Sciatic nerve (tissue), 2 donors: ENCODE data around the gene USHBP1. TPM values are rescaled to one million over a fixed set of nuclear protein-coding genes. Genes with fewer than 3 reads are reported as not detected.

Experiments used
- ATAC-seq: fragments of 200-7000 bp; cut with Tn5 transposase; one replicate; pipeline ENCODE4 v1.9.1; 2020; ENCODE audit warnings: mild to moderate bottlenecking, moderate library complexity
- DNase-seq: peaks from one replicate; pipeline ENCODE4 v3.0.0-alpha.2; 2020; ENCODE audit warnings: low spot score
- intact Hi-C: fragments of 100-400 bp; cut with DNase I; formaldehyde crosslinking; loops from one replicate; pipeline ENCODE4 v1.14.2; 2022
- total RNA-seq: library from RNA; stranded (reverse); fragmentation: NEBNext Ultra II Directional; extraction: Animal tissue kit (Norgen Biotek cat#: 25700); gene quantifications from one replicate; pipeline ENCODE4 v1.2.1, GENCODE V29; 2021
- donor health status: DM: no; HTN: no; CAD: no.
- donor health status: DM: no; HTN: no; CAD: no.

USHBP1 gene
- total RNA-seq, 1 donor from 2014 or later = 9.6 TPM

GRCh38 chr19:17226002-17226933, 38.3 kb downstream of the USHBP1 start, which contains the start of gene OCEL1:
TSS of gene OCEL1 (plus strand) at chr19:17226226. CDS start at chr19:17226248, 22 bp downstream.
- DNase-seq = peak; percentile 99
- intact Hi-C loops = no loop called here
- peak; percentile 98 for ATAC-seq

- intact Hi-C loops = no loop called here
- DNase-seq = no peak
Observed at GRCh38 chr19:17225053-17225452, 39.5 kb downstream of the USHBP1 start.

GRCh38 chr19:17220207-17220758, 44.3 kb downstream of the USHBP1 start:
- DNase-seq (no peak), ATAC-seq (no peak)
- intact Hi-C loops = no loop called here

More at GRCh38 chr19:17225053-17225452, 39.5 kb downstream of the USHBP1 start:
- no peak for ATAC-seq

- DNase-seq = no peak
- intact Hi-C loops = loop anchor here (1.0 kb wide), 1 partner anchor 34 kb away; no protein-coding TSS in a partner anchor
- ATAC-seq = no peak
Observed at GRCh38 chr19:17219286-17219685, 45.3 kb downstream of the USHBP1 start.

- DNase-seq (no peak), ATAC-seq (no peak)
Observed at GRCh38 chr19:17216058-17216670, 48.4 kb downstream of the USHBP1 start.

DNA sequence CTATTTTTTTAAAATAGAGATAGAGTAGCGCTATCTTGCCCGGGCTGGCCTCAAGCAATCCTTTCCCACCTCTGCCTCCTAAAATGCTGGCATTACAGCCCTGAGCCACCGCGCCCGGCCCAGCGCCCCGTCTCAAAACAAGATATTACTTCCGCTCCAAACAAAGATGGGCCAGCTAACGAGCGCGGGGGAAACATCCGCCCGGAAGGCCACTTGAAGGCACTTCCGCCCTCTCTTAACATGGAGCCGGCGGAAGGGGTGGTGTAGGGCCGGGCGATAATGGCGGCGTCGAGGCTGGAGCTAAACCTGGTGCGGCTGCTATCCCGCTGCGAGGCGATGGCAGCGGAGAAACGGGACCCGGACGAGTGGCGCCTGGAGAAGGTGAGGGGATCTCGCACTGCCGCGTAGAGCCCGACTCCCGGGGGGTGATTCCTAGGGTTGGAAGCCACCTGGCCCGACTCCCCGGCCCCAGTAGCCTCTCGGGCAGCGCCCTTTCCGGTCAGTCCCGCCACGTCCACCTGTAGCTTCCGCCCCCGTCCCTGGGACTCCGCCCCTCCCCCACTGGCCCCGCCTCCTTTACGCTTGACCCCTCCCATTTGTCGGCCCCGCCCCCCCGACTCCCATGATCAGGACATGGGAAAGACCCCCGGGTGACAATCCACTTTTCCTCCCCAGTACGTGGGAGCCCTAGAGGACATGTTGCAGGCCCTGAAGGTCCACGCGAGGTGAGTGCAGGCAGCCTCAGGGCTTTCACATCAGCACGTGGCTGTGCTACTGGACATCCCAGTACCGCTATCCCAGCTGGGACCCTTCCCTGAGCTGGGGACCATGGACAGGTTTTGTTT, 49.2 kb downstream of the USHBP1 start, which contains the start of gene USE1:
USE1 (plus strand) TSS at position 231 of the 845 bp plus-strand sequence; CDS start at position 280, 49 bp downstream.
- intact Hi-C loops = no loop called here
- ATAC-seq (peak; percentile 97), DNase-seq (peak; percentile 93)

More at GRCh38 chr19:17216058-17216670, 48.4 kb downstream of the USHBP1 start:
- intact Hi-C loops = no loop called here

GRCh38 chr19:17214508-17215126, 49.9 kb downstream of the USHBP1 start:
- no peak for ATAC-seq
- no peak for DNase-seq
- intact Hi-C loops = no loop called here

DNA sequence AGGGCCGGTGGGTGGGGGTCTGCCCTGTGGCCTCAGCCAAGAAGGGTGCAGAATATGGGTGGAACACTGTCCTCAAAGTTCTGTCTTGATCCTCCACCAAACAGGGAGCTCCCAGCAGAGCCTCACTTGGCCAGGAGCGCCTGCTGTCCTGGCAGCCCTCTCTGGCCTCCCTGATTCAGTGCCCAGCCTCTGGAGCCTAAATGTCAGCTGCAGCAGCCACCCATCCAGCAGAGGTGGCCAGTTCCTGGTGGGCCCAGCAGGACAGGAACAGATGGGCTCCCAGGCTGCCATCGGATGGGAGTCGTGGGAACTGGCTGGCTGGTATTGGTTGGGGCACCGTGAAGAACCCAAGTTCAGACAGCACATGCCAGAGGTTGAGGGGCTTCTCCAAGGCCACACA, 51.2 kb downstream of the USHBP1 start:
- intact Hi-C loops = no loop called here
- no peak for ATAC-seq
- no peak for DNase-seq

DNA sequence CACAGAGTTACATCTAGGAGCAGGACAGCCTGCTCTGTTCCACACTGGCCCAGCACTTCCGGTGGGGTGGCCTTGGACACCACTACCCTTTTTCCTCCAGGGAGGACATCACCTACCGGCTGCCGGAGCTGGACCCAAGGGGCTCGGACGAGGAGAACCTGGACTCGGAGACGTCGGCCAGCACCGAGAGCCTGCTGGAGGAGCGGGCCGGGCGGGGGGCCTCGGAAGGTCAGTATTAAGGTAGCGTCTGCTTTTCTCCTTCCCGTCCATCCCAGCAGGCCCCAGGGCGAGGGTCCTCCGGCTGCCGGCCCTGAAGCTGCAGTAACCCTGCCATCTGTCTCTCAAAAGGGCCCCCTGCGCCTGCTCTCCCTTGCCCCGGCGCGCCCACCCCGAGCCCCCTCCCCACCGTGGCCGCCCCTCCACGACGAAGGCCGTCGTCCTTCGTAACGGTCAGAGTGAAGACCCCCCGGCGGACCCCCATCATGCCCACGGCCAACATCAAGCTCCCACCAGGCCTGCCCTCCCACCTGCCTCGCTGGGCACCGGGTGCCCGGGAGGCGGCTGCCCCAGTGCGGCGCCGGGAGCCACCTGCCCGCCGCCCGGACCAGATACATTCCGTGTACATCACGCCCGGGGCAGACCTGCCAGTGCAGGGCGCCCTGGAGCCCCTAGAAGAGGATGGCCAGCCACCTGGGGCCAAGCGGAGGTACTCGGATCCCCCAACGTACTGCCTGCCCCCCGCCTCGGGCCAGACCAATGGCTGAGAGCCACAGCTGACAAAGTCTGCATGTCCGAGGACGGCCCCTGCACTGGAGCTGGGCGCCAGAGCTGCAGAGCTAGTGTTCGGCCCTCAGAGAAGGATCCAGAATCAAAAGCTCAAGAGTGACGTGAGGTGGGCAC, 52.7 kb downstream of the USHBP1 start:
- intact Hi-C loops = no loop called here
- ATAC-seq (no peak), DNase-seq (no peak)

- ATAC-seq = no peak
- intact Hi-C loops = no loop called here
- no peak for DNase-seq
Observed at GRCh38 chr19:17210296-17210695, 54.2 kb downstream of the USHBP1 start.

DNA sequence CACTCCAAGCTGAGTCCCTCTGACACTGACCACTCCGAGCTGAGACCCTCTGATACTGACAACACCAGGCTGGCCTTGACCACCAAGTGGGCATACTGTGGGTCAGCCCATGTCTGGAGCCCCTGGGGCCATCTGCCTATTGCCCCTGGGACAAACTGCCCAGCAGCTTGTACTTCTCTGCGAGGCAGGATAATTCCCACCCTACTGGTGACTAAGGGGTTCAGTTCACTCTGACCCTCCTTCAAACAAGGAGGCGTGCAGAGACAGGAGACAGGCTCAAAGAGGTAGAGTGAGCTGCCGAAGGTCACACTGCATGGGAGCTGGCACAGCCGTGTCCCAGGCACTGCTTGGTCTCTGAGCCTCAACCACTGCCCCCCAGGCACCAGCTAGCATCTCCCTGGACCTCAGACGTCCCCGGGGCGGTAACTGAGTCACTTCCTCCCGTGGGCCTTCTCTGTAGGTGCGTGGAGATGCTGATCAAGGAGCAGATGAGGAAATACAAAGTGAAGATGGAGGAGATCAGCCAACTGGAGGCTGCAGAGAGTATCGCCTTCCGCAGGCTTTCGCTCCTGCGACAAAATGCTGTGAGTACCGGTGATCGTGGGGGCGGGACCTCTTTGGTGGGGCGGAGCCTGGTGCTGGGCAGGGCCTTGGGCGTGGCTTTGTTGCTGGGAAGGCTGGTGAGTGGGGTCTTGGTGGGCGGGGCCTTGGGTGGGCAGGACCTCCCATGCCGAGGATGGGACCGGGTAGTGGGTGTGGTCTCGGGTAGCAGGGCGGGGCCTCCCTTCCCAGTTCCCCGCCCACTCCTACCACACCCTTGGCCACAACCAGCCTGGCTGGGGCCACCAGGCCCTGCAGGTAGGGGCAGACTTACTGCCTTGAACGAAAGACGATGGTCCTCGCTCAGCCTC, 55.2 kb downstream of the USHBP1 start:
- DNase-seq (no peak), ATAC-seq (no peak)
- intact Hi-C loops = loop anchor here (10.0 kb wide), 1 partner anchor 65 kb away; no protein-coding TSS in a partner anchor

DNA sequence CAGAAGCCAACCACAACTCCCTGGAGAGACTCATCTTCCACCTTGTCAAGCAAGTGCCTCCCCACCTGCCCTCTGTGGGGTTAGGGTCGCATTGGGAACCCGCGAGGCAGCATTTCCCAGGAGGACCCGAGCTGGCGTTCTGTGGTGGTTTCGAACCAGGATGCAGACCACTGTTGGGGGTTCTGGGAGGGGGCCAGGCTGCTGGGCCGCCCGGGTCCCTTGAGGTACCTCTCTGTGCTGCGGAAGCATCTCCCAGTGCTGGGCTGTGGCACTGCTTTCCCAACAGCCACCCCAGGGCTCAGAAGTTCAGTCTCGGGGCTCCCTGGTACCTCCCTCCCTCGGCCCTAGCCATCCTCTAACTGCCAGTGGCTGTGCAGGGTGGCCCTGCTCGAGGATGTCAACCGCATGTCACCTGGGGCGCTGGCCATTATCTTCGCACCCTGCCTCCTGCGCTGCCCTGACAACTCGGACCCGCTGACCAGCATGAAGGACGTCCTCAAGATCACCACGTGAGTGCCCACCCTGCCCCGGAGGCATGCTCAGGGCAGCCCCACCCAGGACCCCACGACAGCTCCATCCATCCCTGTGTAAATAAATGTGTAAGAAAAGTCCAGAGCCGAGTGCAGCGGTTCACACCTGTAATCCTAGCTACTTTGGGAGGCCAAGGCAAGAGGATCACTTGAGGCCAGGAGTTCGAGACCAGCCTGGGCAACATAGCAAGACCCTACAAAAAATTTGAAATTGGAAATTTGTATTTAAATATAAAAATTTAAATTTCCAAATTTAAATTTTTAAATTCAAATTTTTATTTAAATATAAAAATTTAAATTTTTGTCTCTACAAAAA, 57.6 kb downstream of the USHBP1 start:
- ATAC-seq (no peak), DNase-seq (no peak)
- intact Hi-C loops = loop anchor here (10.0 kb wide), 1 partner anchor 68 kb away; no protein-coding TSS in a partner anchor

GRCh38 chr19:17205237-17206140, 59.1 kb downstream of the USHBP1 start:
- peak; percentile 55 for ATAC-seq
- DNase-seq = no peak
- intact Hi-C loops = loop anchor here (10.0 kb wide), 1 partner anchor 69 kb away; no protein-coding TSS in a partner anchor

GRCh38 chr19:17202713-17203112, 61.8 kb downstream of the USHBP1 start:
- no peak for ATAC-seq
- DNase-seq = no peak
- intact Hi-C loops = loop anchor here (10.0 kb wide), 1 partner anchor 72 kb away; no protein-coding TSS in a partner anchor
